Measurements from ENCODE around the gene AP1G2. TPM values are rescaled to one million over a fixed set of nuclear protein-coding genes. Genes with fewer than 3 reads are reported as not detected.

Gene AP1G2
- total and polyA plus RNA-seq, 2 of the 4 experiments (the other 2 are of a cell fraction), result 2.9 to 19.2 TPM

DNA sequence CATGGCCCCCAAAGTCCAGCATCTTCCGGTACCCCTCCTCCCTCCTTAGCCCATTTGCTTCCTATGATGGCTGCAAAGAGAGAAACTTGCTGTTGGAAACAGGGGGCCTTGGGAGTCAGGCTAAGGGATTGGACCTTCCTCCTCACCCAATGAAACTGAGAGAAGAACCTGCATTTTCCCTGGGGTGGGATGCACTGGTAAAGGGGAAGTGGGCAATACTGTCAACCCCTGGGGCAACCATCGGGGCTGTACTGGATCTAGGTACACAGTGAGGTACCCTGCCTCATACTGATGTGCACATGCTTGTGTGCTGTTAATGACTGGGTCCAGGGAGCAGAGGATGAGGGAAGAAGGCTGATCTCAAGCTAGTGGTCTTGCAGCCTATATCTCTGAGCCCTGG, 22.0 kb upstream of the AP1G2 start:
- CTCF ChIA-PET, result interaction anchor here (0.9 to 1.1 kb wide), 7 partner anchors 11 to 321 kb away, joined by 3 to 10 read pairs (median 3); no protein-coding TSS in a partner anchor
- POLR2A ChIA-PET (ENCODE audit: unreplicated experiment), result no interaction called here
- Histone ChIP-seq H2AK9ac (replicated peaks; ENCODE audit: low read depth, low read length, poor library complexity) (no peak overlapping the region), H3K4me1 (ENCODE audit: control insufficient read depth, insufficient read depth, low read length) (no peaks in the 10 kb centered on the region), H3K27ac (ENCODE audit: insufficient read depth, low read length) (no peak overlapping the region), H2AK5ac (ENCODE audit: low read depth, low read length) (no peak overlapping the region), H3K36me3 (ENCODE audit: control insufficient read depth, insufficient read depth, low read length) (no peaks in the 10 kb centered on the region), H3K9me3 (ENCODE audit: control insufficient read depth, insufficient read depth, low read length) (no peaks in the 10 kb centered on the region), H2AFZ (replicated peaks; ENCODE audit: low read length, poor library complexity) (peak overlapping the region; percentile 32), H3K23ac (ENCODE audit: low read depth, low read length) (no peak overlapping the region), H4K91ac (ENCODE audit: insufficient read depth, low read depth, low read length) (no peak overlapping the region), H3K9me1 (ENCODE audit: insufficient read depth, low read length) (no peaks in the 10 kb centered on the region), H2BK20ac (ENCODE audit: low read depth, low read length) (no peak overlapping the region), H3K4me2 (ENCODE audit: low read depth, low read length) (no peak overlapping the region), H3K9ac (ENCODE audit: low read depth, low read length) (no peak overlapping the region), H4K8ac (ENCODE audit: low read depth in 2 of 2, low read length in 2 of 2) (no peak overlapping the region), H3K27me3 (ENCODE audit: control insufficient read depth, insufficient read depth, low read length) (no peaks in the 10 kb centered on the region), H2BK5ac (ENCODE audit: low read depth, low read length, poor library complexity, severe bottlenecking) (no peak overlapping the region), H3K4ac (ENCODE audit: low read depth, low read length) (no peak overlapping the region), H4K20me1 (ENCODE audit: insufficient read depth, low read length) (no peaks in the 10 kb centered on the region), H3K56ac (ENCODE audit: extremely low read depth, insufficient read depth, low read length) (no peak overlapping the region), H3K18ac (ENCODE audit: low read depth, low read length) (no peak overlapping the region), H2BK15ac (ENCODE audit: low read depth, low read length) (no peak overlapping the region), H3K79me1 (ENCODE audit: low read depth in 1 of 2, low read length in 2 of 2) (no peaks in the 10 kb centered on the region), H2BK120ac (ENCODE audit: low read depth, low read length) (no peak overlapping the region), H3K14ac (replicated peaks; ENCODE audit: low read depth, low read length) (no peak overlapping the region), H3K4me3 (ENCODE audit: insufficient read depth, low read depth, low read length) (no peak overlapping the region), H4K5ac (ENCODE audit: low read depth, low read length) (no peak overlapping the region)
- intact Hi-C loops (cut with micrococcal nuclease), result loop anchor here (1.0 to 2.0 kb wide), 3 partner anchors 43 to 340 kb away; no protein-coding TSS in a partner anchor
- TF ChIP-seq POLR2A (IDR thresholded peaks at IDR 0.05; ENCODE audit: low read depth, low read length) (no peak), MXI1 (IDR thresholded peaks at IDR 0.05; ENCODE audit: borderline replicate concordance, low read depth, low read length) (no peak), FOS (IDR thresholded peaks at IDR 0.05; ENCODE audit: low read depth, low read length) (no peak), CHD1 (IDR thresholded peaks at IDR 0.05; ENCODE audit: low read depth, low read length) (no peak), CEBPB (IDR thresholded peaks at IDR 0.05; ENCODE audit: low read depth, low read length) (no peak), SMC3 (IDR thresholded peaks at IDR 0.05; ENCODE audit: low read depth, low read length) (no peak), RAD21 (IDR thresholded peaks at IDR 0.05; ENCODE audit: low read length) (no peak), RFX5 (IDR thresholded peaks at IDR 0.05; ENCODE audit: low read depth, low read length) (no peak), RCOR1 (IDR thresholded peaks at IDR 0.05; ENCODE audit: insufficient replicate concordance, low read length) (no peak), MAFK (IDR thresholded peaks at IDR 0.05; ENCODE audit: low read depth, low read length) (no peak), MAZ (IDR thresholded peaks at IDR 0.05; ENCODE audit: borderline replicate concordance, low read depth, low read length) (no peak), NFE2L2 (IDR thresholded peaks at IDR 0.05; ENCODE audit: low read depth, low read length) (no peak), BHLHE40 (IDR thresholded peaks at IDR 0.05; ENCODE audit: low read depth, low read length) (no peak)
- TF ChIP-seq, protein P1, sequence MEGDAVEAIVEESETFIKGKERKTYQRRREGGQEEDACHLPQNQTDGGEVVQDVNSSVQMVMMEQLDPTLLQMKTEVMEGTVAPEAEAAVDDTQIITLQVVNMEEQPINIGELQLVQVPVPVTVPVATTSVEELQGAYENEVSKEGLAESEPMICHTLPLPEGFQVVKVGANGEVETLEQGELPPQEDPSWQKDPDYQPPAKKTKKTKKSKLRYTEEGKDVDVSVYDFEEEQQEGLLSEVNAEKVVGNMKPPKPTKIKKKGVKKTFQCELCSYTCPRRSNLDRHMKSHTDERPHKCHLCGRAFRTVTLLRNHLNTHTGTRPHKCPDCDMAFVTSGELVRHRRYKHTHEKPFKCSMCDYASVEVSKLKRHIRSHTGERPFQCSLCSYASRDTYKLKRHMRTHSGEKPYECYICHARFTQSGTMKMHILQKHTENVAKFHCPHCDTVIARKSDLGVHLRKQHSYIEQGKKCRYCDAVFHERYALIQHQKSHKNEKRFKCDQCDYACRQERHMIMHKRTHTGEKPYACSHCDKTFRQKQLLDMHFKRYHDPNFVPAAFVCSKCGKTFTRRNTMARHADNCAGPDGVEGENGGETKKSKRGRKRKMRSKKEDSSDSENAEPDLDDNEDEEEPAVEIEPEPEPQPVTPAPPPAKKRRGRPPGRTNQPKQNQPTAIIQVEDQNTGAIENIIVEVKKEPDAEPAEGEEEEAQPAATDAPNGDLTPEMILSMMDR (conservative IDR thresholded peaks at IDR 0.05; ENCODE audit: low read depth, low read length), result no peak
- TF ChIP-seq, protein P2, sequence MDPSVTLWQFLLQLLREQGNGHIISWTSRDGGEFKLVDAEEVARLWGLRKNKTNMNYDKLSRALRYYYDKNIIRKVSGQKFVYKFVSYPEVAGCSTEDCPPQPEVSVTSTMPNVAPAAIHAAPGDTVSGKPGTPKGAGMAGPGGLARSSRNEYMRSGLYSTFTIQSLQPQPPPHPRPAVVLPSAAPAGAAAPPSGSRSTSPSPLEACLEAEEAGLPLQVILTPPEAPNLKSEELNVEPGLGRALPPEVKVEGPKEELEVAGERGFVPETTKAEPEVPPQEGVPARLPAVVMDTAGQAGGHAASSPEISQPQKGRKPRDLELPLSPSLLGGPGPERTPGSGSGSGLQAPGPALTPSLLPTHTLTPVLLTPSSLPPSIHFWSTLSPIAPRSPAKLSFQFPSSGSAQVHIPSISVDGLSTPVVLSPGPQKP (IDR thresholded peaks at IDR 0.05; ENCODE audit: borderline replicate concordance, low read depth, low read length), result no peak
- TF ChIP-seq, protein P3, sequence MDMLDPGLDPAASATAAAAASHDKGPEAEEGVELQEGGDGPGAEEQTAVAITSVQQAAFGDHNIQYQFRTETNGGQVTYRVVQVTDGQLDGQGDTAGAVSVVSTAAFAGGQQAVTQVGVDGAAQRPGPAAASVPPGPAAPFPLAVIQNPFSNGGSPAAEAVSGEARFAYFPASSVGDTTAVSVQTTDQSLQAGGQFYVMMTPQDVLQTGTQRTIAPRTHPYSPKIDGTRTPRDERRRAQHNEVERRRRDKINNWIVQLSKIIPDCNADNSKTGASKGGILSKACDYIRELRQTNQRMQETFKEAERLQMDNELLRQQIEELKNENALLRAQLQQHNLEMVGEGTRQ (IDR thresholded peaks at IDR 0.05; ENCODE audit: low read depth, low read length), result no peak
- BruUV-seq (replicated peaks), result no TSS peak
- ATAC-seq (ENCODE audit: low read depth) (no peak), DNase-seq (no peak)
- in situ Hi-C loops (cut with MboI; ENCODE audit: low sequenced_read_pairs), result no loop called here
- 57% methylated on average over 1 of the region's 2 CpGs; no CpG with 5 or more reads in 1 of the 2 experiments for WGBS, 2 experiments (ENCODE audit: extremely low coverage in 2 of 2, insufficient read length in 1 of 2)
- dilution Hi-C loops (cut with HindIII; ENCODE audit: low sequenced_read_pairs, unreplicated experiment), result no loop called here

Measured in IMR-90 (cell line).